MM.1S (cell line): ENCODE results near the gene SPATA21.

Experiments
- DNase-seq: peaks from one replicate; pipeline ENCODE4 v3.0.0-alpha.2; 2015
- H2AFZ ChIP-seq: fragments of 300-600 bp; sonication (generic); 2 replicates; pipeline ENCODE4 v1.6.0; 2016; ENCODE audit warnings: antibody characterized with exemption, low read length
- H3F3A ChIP-seq: fragments of 300-600 bp; sonication (generic); 2 replicates; pipeline ENCODE4 v1.6.1; 2016; ENCODE audit warnings: mild to moderate bottlenecking, antibody characterized with exemption, low read length, moderate library complexity, mixed read lengths; ENCODE audit not compliant: insufficient read depth
- H3K27ac ChIP-seq: fragments of 300-600 bp; sonication (generic); 2 replicates; pipeline ENCODE4 v1.5.1; 2016; ENCODE audit warnings: mild to moderate bottlenecking, low read length
- H3K27me3 ChIP-seq: fragments of 300-600 bp; sonication (generic); replicated peaks from 2 replicates; pipeline ENCODE4 v1.6.0; 2016; ENCODE audit warnings: low read length; ENCODE audit not compliant: insufficient read depth
- H3K36me3 ChIP-seq: fragments of 300-600 bp; sonication (generic); replicated peaks from 2 replicates; pipeline ENCODE4 v1.6.1; 2016; ENCODE audit warnings: mild to moderate bottlenecking, low read length, mixed read lengths; ENCODE audit not compliant: insufficient read depth
- H3K4me1 ChIP-seq: fragments of 300-600 bp; sonication (generic); 2 replicates; pipeline ENCODE4 v1.6.1; 2016; ENCODE audit warnings: low read length, mixed read lengths
- H3K4me2 ChIP-seq: fragments of 300-600 bp; sonication (generic); 2 replicates; pipeline ENCODE4 v1.6.0; 2016; ENCODE audit warnings: low read depth, low read length
- H3K4me3 ChIP-seq: fragments of 300-600 bp; sonication (generic); 2 replicates; pipeline ENCODE4 v1.5.1; 2016; ENCODE audit warnings: low read length, mixed read lengths
- H3K79me2 ChIP-seq: fragments of 300-600 bp; sonication (generic); 2 replicates; pipeline ENCODE4 v1.6.1; 2016; ENCODE audit warnings: mixed run types, low read length, mixed read lengths
- H3K9ac ChIP-seq: fragments of 300-600 bp; sonication (generic); 2 replicates; pipeline ENCODE4 v1.6.1; 2016; ENCODE audit warnings: low read length, mixed read lengths
- H3K9me2 ChIP-seq: fragments of 300-600 bp; sonication (generic); replicated peaks from 2 replicates; pipeline ENCODE4 v1.6.1; 2016; ENCODE audit warnings: mild to moderate bottlenecking, low read length, mixed read lengths; ENCODE audit not compliant: insufficient read depth
- H3K9me3 ChIP-seq: fragments of 300-600 bp; sonication (generic); replicated peaks from 2 replicates; pipeline ENCODE4 v1.6.1; 2016; ENCODE audit warnings: mild to moderate bottlenecking, low read length, mixed read lengths; ENCODE audit not compliant: insufficient read depth
- H4K20me1 ChIP-seq: fragments of 300-600 bp; sonication (generic); 2 replicates; pipeline ENCODE4 v1.6.1; 2016; ENCODE audit warnings: mild to moderate bottlenecking, low read length, moderate library complexity, mixed read lengths; ENCODE audit not compliant: insufficient read depth
- CTCF ChIP-seq: fragments of 300-600 bp; sonication (generic); IDR thresholded peaks from 2 replicates; pipeline ENCODE4 v1.5.1; 2016; ENCODE audit warnings: antibody characterized with exemption, low read length, mixed read lengths
- EZH2 ChIP-seq: fragments of 300-600 bp; sonication (generic); optimal IDR thresholded peaks from 2 replicates; pipeline ENCODE3; 2017; ENCODE audit warnings: low read depth, mild to moderate bottlenecking, antibody characterized with exemption, low read length, mixed read lengths
- EZH2phosphoT487 ChIP-seq: fragments of 300-600 bp; sonication (generic); IDR thresholded peaks from 2 replicates; pipeline ENCODE4 v1.6.1; 2018; ENCODE audit warnings: antibody characterized with exemption, low read length

Gene SPATA21

GRCh38 chr1:16376971-16377370, 60.3 kb downstream of the SPATA21 start:
- no peak for TF ChIP-seq EZH2phosphoT487
- no peak for TF ChIP-seq EZH2
- TF ChIP-seq CTCF = no peak

GRCh38 chr1:16375521-16376340, 61.5 kb downstream of the SPATA21 start:
- Histone ChIP-seq H3K79me2 (peaks cover 100% of the 10 kb centered on the region), H3K9ac (no peak overlapping the region), H3K36me3 (no peaks in the 10 kb centered on the region), H3K9me3 (no peaks in the 10 kb centered on the region), H3K4me3 (no peak overlapping the region), H3K27me3 (no peaks in the 10 kb centered on the region), H3F3A (no peaks in the 10 kb centered on the region), H4K20me1 (peaks cover 81% of the 10 kb centered on the region), H3K4me1 (no peaks in the 10 kb centered on the region), H3K9me2 (no peaks in the 10 kb centered on the region), H3K4me2 (no peak overlapping the region), H3K27ac (no peak overlapping the region), H2AFZ (no peak overlapping the region)
- no peak for DNase-seq
- TF ChIP-seq CTCF (no peak), EZH2phosphoT487 (no peak), EZH2 (no peak)

More at GRCh38 chr1:16376971-16377370, 60.3 kb downstream of the SPATA21 start:
- DNase-seq = no peak
- H3K9me2 ChIP-seq = no peaks in the 10 kb centered on the region
- H3F3A ChIP-seq = no peaks in the 10 kb centered on the region
- no peak overlapping the region for H3K27ac ChIP-seq
- no peak overlapping the region for H3K4me3 ChIP-seq
- peaks cover 76% of the 10 kb centered on the region for H4K20me1 ChIP-seq
- peaks cover 100% of the 10 kb centered on the region for H3K79me2 ChIP-seq
- H3K9me3 ChIP-seq = no peaks in the 10 kb centered on the region
- no peaks in the 10 kb centered on the region for H3K36me3 ChIP-seq
- H3K9ac ChIP-seq = no peak overlapping the region
- H2AFZ ChIP-seq = no peak overlapping the region
- H3K27me3 ChIP-seq = no peaks in the 10 kb centered on the region
- H3K4me2 ChIP-seq = no peak overlapping the region
- H3K4me1 ChIP-seq = no peaks in the 10 kb centered on the region

- no peak overlapping the region for H3K4me2 ChIP-seq
- no peak overlapping the region for H3K27ac ChIP-seq
Observed at GRCh38 chr1:16374266-16374665, 63.0 kb downstream of the SPATA21 start.

More at GRCh38 chr1:16374266-16374665, 63.0 kb downstream of the SPATA21 start:
- no peak overlapping the region for H3K9ac ChIP-seq
- H3K27me3 ChIP-seq = no peaks in the 10 kb centered on the region
- H3K79me2 ChIP-seq = peaks cover 100% of the 10 kb centered on the region
- no peak for TF ChIP-seq CTCF
- no peak for TF ChIP-seq EZH2
- no peak for TF ChIP-seq EZH2phosphoT487
- H4K20me1 ChIP-seq = peaks cover 76% of the 10 kb centered on the region
- DNase-seq = no peak
- no peaks in the 10 kb centered on the region for H3K36me3 ChIP-seq
- no peak overlapping the region for H3K4me3 ChIP-seq
- no peaks in the 10 kb centered on the region for H3K9me2 ChIP-seq
- H3F3A ChIP-seq = no peaks in the 10 kb centered on the region
- peaks cover under 1% of the 10 kb centered on the region; the same call in 1 of the 2 replicates for H3K4me1 ChIP-seq
- no peaks in the 10 kb centered on the region for H3K9me3 ChIP-seq
- H2AFZ ChIP-seq = no peak overlapping the region
